ENCODE data around the gene FHOD3.
"Not testable (repeated sequence)": the region's sequence is repeated elsewhere in the genome, so short reads cannot be mapped to it uniquely, and the experiment has no call there.

Gene FHOD3

DNA sequence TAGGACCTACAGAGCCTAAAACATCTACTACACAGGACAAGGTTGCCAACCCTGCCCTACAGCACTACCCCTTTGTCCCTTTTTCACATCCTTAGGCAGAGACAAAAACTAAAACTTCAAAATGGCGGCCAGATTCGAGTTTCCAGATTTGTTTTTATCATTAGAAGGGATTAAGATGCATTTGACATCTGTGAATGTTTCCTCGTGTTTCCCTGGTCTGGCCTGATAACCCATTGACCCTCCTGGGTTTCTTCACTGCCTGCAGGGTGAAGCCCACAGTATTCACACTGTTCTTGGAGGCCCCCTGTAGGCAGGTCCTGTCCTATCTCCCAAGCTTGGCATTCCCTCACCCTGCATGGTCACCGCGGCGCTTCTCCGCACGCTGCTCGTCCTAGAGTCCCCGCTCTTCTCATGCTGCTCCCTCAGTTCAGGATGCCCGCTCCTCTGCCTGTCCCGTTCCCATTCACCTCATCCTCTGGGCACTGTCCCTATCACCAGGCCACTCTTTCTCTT, 463.7 kb downstream of the FHOD3 start:
- DNase-seq: no peak

DNA sequence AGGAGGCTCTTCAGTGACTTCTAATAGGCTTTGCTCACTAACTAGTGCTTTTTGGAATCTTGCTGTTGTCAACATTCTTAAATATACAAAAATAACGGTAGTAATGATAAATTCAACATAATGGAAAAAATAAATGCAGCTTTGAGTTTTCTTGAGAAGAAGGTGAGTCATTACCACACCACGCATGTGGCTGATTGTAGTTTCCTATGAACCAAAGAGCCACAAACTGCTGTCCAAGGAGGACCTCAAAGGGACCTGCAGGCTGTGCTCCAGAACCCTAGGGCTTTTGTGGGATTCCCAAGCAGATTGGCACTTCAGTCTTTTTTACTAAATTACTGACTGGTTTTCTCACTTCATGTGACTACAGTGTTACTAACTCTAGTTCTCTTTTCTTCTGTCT, 464.6 kb downstream of the FHOD3 start:
- DNase-seq: no peak

DNA sequence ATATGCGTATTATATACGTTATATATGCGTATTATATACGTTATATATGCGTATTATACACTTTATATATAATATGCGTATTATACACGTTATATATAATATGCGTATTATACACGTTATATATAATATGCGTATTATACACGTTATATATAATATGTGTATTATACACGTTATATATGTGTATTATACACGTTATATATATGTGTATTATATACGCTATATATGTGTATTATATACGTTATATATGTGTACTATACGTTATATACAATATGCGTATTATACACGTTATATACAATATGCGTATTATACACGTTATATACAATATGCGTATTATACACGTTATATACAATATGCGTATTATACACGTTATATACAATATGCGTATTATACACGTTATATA, 465.5 kb downstream of the FHOD3 start:
- not testable (repeated sequence) for DNase-seq

DNA sequence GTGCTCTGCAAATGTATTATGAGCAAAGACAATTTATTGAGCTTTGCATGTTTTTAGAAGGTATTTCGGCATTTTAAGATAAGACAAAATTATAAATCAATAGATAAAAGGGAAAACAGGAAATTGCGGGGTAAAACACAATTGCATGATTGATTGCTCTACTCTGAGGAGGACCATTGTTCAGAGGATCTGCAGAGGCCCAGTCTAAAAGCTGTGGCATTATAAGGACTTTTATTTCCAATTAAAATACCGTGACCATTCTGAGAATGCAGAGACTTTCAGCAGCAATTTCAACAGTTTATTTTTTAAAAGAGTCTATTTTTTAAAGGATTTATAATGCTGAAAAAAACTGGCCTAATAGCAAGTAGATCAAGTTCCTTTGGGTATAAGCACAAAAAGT, 469.3 kb downstream of the FHOD3 start:
- DNase-seq: no peak

DNA sequence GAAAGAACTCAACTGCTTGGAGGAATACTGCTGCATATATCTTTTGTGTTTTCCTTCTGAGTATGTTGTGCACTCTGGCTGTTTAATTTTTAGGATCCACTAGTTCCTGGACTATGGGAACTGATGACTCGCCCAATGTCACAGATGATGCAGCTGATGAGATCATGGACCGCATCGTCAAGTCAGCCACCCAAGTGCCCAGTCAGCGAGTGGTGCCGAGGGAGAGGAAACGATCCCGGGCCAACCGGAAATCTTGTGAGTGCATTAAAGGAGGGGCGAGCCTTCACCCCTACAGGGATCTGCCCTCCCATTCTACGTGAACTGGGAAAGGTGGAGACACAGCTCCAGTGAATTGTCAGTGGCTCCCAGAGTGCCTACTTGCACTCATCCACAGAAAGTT, 471.7 kb downstream of the FHOD3 start:
- peak; percentile 35 for DNase-seq

DNA sequence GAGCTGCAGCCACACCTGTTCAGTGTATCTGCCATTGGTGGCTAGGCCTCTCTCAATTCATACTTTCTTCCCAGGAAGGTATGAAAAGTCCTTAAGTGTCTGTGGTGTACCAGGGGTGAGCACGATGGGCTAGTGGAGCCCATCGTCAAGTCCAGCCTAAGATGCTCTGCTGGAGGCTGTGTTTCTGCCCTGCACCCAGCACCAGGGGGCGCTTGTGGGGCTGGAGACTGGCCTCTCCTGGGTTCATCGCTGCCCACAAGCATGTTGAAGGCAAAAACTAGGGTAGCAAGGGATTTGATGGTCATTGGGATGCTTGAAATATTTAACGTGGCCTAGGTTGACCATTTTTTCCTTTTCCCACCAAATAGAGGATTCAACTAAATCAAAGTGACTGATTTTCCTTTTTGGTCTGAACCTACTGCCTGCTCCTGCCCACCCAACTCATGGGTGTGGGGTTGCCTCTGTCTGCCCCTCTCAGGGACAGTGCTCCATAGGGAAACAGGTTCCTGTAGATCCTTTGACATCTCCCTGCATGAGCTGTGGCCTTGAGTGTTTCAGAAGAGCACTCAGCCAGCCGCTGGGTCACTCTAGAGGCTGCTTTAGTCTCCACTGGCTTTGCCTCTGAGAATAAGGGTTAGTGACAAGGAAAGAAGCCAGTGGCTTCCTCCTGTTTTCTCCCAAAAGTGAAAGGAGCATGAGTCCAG, 472.2 kb downstream of the FHOD3 start:
- no peak for DNase-seq

DNA sequence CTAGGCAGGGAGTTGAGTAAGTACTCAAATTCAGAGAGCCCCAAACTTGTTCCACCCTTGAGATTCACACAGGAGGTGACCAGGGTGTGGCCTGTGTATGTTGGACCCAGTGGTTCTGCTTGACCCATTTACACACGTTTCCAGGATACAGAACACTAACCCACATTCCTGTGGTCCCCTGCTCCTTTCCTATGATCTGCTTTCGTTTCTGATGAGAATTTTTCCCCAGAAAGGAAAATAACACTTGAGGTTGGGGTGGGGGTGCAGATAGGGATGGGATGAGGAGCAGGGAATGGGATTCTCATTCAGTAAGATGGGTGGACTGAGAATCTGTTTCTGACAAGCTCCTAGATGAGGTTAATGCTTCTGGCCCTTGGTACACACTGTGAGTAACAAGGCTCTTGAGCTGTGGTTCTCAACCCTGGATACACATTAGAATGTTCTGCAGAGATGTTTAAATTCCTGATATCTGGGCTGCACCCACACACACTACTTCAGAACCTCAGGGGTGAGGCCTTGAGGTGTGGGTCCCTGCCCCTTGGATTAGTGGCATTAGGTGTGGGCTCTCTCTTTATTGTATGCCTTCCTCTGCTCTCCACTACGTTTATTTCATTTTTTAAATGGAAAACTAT, 472.9 kb downstream of the FHOD3 start:
- no peak for DNase-seq

DNA sequence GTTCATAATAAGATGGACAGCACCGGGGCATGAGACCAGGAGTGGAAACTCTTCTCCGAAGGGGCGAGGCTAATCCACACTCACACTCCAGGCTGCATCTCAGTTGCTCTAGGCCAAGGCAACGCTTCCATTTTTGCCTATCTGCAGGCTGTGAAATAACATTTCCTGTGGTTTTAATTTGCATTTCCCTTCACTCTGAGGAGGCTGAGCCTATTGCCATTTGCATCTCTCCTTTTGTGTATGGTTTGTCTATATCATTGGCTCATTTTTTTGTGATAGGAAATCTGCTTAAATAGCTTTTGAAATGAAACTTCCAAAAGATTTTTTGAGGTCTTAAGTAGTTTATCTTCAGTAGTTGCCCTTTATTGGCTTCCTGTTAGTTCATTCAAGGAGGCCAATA, 473.7 kb downstream of the FHOD3 start:
- DNase-seq: no peak

DNA sequence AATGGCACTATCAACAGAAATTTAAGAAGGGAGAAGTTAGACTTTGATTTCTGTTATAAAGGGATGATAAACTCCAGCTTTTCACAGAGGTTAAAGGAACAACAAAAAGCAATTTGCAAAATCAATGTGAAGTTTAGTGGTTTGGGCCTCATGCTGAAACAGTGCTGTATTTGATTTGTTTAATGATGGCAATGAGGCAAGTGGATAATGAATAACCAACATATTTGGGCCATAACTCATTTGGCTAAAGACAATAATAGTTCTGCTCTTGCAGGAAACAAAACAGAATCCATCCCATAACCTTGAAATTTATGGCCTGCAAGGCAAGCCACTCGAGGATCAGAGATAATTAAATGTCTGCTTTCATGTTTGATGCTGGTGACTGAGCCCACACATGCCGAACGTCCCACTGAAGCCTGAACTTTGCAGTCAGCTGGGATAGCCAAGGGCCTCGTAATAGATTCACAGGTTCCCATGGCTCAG, 474.8 kb downstream of the FHOD3 start:
- no peak for DNase-seq

DNA sequence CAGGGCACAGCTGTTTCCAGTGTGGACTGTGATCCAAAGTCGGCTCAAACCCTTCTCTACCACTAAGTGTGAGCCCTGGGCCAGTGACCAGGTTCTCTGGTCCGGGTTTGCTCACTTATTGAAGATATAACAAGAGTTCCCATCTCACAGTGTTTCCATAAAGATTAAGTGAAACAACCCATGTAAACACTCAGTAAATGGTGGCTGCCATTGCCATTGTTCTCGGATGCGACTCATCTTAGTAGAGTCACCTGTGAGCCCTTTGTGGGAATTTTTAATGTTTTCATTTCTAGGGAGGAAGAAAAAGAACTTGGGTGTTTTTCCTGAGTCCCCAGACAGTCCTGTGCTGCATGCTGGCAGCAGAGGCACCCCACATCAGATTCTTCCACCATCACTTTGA, 477.9 kb downstream of the FHOD3 start:
- no peak for DNase-seq

DNA sequence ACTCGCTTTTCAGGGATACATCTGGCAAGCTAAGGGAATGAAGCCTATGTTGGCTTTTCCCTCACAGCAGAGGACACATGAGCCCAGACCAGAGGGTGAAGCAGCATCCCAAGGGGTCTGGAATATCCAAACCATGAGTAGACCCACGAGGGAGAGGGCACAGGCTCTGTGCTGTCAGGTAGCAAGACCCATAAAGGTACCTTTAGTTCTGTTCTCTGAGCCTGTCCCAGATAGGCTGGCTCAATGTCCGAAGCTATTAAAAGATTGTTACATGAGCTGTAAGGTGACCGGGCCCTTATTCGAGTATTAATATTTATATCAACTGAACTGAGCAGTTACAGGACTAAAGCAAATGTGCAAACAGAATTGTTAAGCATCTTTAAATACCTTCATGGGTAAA, 479.1 kb downstream of the FHOD3 start:
- DNase-seq: no peak

DNA sequence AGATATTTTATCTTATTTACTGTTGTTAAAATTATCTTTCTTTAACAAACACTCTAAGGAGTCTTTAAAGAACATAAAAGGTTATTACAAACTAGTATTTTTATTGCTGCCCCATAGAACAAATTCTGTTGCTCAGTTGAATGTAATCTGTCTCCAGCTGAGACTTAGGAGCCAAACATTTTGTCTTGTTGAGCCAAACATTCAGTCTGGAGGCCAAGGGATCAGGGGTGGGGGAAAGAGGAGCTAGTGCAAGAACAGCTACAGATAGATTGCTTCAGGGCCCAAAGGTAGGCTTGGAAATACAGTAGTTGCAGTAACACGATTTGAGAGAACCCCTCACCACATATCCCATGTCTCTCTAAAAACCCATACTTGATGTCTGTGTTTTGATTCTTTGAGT, 480.1 kb downstream of the FHOD3 start:
- DNase-seq: no peak

DNA sequence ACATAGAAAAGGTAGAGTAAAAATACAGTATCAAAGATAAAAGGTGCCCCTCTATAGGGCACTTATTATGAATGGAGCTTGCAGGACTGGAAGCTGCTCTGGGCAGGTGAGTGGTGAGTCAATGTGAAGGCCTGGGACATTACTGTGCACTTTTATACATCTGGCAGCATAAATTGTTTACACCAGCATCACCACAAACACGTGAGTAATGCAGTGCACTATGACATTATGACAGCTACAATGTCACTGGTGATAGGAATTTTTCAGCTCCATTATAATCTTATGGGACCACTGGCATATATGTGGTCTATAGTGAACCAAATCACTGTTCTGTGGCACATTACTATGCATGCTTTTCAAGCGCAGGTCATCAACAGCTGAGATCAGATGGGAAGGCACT, 483.2 kb downstream of the FHOD3 start:
- no peak for DNase-seq

DNA sequence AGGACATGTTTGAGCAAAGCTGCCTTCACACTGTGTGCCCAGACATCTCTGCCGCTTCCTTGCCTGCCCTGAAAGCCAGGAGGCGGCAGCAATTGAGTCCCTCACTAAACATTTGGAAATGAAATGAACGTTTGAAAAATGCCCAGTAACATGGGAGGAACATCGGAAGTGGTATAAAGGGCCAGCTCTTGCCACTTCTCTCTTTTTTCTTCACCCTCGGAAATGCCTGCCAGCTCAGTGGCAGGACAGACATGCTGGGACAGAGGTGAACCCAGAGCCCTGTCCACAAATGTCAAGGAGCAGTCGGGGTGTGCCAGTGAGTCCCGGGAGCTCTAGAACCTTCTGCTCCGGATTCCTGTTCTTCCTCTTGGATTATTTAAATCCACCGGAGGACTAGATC, 485.2 kb downstream of the FHOD3 start:
- DNase-seq: no peak

DNA sequence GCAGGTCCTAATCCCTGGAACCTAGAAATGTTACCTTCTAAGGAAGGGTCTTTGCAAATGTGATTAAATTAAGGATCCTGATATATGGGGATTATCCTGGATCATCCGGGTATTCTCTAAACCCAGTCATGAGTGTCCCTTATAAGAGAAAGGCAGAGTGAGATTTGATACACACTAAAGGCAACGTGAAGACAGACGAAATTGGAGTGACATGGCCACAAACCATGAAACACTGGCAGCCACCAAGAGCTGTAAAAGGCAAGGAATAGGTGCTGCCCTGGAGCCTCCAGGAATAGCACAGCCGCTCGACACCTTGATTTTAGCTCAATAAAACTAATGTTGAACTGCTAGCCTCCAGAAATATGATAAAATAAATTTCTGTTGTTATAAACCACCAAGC, 486.3 kb downstream of the FHOD3 start:
- DNase-seq: no peak

DNA sequence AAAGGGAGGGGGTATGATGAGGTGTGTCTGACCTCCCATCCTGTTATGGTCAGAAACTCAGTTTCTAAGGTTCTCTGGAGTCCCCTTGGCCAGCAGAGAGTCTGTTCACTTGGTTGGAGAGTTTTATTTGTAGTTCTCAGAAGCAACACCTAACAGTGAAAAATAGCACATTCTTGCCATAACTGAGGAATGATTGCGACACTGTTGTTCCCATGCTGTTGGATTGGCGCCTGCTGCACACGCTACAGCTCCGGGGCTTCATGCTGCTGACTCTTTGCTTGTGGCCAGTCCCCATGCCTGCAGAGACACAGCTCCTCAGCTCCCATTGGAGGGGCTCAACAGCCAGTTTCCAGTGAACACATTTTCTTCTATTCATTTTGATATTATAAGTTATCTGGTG, 489.2 kb downstream of the FHOD3 start:
- DNase-seq: peak; percentile 74

DNA sequence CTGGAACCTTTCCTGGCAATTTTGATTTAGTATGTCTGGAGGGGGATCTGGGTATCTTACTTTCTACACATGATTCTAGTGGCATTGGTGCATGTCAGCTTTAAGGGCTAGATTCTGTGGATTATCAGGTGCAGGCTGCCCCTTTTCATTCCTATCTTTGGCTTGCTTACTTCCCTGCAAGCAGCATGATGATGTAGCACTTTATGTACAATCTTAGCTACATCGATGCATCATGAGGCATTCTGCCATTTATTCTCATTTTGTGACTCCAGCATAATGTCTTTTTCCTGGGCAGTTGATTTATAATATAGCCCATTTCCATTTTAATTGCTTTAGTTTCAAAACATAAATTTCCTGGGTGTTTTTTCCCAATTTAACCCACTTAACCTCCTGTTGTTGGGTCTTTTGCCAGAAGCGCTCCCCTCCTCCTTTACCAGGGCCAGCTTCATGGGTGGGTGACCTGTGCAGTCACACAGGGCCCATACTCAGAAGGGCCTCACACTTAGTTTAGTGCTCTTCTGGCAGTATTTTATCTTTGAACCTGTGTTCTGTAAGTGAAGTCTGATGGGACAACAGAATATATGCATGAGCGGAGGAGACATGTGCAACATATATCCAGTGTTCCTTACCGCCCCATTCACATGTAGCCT, 495.2 kb downstream of the FHOD3 start:
- no peak for DNase-seq

DNA sequence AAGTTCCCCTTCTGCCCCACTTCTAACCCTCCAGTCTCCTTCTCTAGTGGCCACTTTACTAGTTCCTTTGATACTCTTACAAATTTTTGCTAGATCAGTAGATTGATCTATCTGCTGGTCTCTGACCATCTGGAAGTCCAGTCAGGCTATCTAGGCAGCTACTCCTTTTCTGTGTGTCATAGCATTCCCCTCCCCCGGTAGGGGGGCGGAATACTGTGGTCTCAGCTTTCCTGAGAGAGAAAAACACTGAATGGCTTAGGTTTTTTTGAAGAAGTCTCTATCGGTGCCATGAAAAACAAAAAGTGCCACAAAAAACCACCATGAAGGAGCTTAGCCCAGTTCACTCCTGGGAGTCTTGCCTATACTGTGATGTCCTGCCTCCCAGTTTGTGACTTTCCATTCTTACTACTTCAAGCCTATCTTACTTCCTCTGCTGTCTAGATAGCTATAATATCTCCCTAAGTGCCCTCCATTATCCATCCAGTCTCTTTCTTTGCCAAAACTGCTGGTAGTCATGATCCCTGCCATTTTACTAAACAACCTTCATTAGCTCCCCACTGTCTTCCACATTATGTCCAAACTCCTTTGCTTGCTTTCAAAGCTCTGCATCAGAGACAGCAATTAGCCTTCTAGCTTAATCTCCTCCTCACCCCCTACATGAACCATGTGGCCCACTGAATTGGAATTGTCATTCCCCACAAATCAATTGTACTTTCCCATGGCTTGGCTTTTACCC, 501.4 kb downstream of the FHOD3 start:
- DNase-seq: no peak

DNA sequence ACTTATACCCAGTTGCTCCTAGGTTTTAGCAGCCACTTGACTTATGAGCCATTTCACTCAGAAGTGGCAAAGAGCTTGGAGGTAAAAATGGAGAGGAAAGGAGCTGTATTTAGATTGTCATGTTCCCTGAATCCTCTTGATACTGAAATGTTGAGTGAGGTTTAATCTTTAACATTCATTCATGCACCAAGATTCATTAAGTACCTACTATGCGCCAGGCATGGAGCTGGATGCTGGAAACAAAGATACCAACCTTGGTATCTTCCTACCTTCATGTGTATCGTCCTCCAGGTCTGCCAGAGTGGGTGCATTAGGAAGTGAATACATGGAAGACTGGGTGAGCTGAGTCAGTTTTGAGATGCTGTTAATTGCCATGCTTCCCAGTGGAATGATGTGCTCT, 507.6 kb downstream of the FHOD3 start:
- DNase-seq: no peak

DNA sequence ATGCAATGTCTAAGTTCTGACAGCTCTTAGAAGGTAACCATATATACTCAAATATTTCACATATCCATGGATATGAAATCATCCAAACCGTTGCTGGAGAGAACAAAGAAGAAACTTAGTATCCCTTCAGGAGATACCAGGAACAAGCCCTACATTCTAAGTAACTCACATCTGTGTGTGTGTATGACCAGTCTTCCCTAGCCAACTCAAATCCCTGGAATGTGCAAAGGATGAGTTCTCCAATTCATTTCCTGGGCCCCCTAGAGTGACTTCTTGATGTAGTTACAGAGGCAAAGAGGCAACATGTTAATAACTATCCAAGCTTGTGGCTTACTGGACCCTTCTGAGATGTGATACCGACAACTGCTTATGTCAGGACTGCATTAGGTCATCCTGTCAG, 511.2 kb downstream of the FHOD3 start:
- peak; percentile 93 for DNase-seq

DNA sequence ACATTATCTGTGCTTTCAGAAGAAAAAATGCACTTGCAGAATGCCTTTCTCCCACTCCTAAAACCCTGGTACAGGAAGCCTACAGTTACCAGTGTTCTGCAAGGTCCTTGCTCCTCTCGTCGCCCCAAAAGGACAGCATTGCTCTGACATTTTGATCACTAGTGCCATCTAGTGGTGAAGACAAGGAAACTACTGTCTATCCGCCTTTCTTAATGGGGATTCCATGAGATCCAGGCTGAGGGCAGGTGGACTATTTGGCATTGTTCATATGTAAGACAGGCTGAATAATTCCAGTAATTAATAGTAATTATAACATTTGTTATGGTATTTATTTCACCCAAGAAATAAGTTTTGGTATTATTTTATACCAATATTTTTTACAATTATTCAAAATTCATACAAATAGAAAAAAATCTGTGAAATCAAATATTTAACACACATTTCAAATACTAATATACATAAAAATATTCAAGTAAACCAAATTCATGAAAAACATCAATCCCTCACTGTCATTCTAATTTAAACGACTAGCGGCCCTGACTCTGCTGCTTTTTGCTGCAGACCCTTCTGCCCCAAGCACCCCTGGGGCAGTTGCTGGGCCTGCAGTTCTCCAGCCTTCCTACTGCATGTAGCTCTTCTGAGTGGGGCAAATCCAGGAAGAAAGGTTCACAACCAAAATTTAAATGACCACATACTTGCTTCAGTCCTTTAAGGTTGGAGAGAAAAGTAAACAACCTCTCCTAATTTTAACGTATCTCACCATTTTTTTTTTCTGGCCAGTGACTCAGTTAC, 512.3 kb downstream of the FHOD3 start:
- DNase-seq: peak; percentile 78

DNA sequence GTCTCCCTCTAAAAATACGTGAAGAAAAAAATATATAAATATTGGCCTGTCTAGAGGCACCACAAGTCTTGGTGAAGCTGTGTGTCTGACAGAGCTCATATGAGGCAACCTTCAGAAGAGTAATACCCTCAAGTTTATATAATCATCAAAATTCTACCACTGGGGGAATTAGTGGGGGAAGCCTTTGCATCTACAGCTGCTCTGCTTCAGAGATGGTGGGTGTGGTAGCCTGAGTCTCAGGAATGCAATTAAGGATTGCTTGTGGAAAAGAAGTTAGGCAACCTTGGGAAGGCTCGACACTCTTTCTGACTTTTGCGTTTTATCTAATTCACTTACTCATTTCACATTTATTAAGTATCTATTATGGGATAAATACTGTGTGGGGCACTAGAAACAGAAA, 513.9 kb downstream of the FHOD3 start:
- no peak for DNase-seq
